ENCODE results near the gene IL17A.

IL17A gene

GRCh38 chr6:52186075-52186474 lies at the start of gene IL17A:
IL17A (plus strand) TSS chr6:52186375; CDS start chr6:52186432, 57 bp downstream.
- Histone ChIP-seq H3K27me3 (ENCODE audit: control insufficient read depth, insufficient read depth, low read length) (peaks cover 3% of the 10 kb centered on the region), H3K9me3 (ENCODE audit: control insufficient read depth, low read length) (no peaks in the 10 kb centered on the region), H3K9ac (ENCODE audit: low read length) (no peak within 1 kb of the TSS), H3K36me3 (ENCODE audit: control insufficient read depth, insufficient read depth, low read length) (no peaks in the 10 kb centered on the region), H3K4me3 (ENCODE audit: low read length) (no peak within 1 kb of the TSS), H3K4me1 (ENCODE audit: control insufficient read depth, insufficient read depth, low read length) (no peaks in the 10 kb centered on the region)

- no peak overlapping the region for H3K9ac ChIP-seq (ENCODE audit: low read length)
- H3K4me1 ChIP-seq (ENCODE audit: control insufficient read depth, insufficient read depth, low read length), result no peaks in the 10 kb centered on the region
- no peaks in the 10 kb centered on the region for H3K36me3 ChIP-seq (ENCODE audit: control insufficient read depth, insufficient read depth, low read length)
- no peaks in the 10 kb centered on the region for H3K9me3 ChIP-seq (ENCODE audit: control insufficient read depth, low read length)
- H3K4me3 ChIP-seq (ENCODE audit: low read length), result no peak overlapping the region
- H3K27me3 ChIP-seq (ENCODE audit: control insufficient read depth, insufficient read depth, low read length), result no peaks in the 10 kb centered on the region
Observed at GRCh38 chr6:52136934-52137467, 49.2 kb upstream of the IL17A start.

- no peak overlapping the region for H3K4me3 ChIP-seq (ENCODE audit: low read length)
- H3K9ac ChIP-seq (ENCODE audit: low read length), result no peak overlapping the region
- no peaks in the 10 kb centered on the region for H3K36me3 ChIP-seq (ENCODE audit: control insufficient read depth, insufficient read depth, low read length)
- no peaks in the 10 kb centered on the region for H3K27me3 ChIP-seq (ENCODE audit: control insufficient read depth, insufficient read depth, low read length)
- no peaks in the 10 kb centered on the region for H3K9me3 ChIP-seq (ENCODE audit: control insufficient read depth, low read length)
- H3K4me1 ChIP-seq (ENCODE audit: control insufficient read depth, insufficient read depth, low read length), result no peaks in the 10 kb centered on the region
Observed at GRCh38 chr6:52138284-52138683, 47.9 kb upstream of the IL17A start.

- Histone ChIP-seq H3K9me3 (ENCODE audit: control insufficient read depth, low read length) (no peaks in the 10 kb centered on the region), H3K4me3 (ENCODE audit: low read length) (no peak overlapping the region), H3K27me3 (ENCODE audit: control insufficient read depth, insufficient read depth, low read length) (peaks cover 4% of the 10 kb centered on the region), H3K9ac (ENCODE audit: low read length) (no peak overlapping the region), H3K36me3 (ENCODE audit: control insufficient read depth, insufficient read depth, low read length) (no peaks in the 10 kb centered on the region), H3K4me1 (ENCODE audit: control insufficient read depth, insufficient read depth, low read length) (no peaks in the 10 kb centered on the region)
Observed at GRCh38 chr6:52139985-52140680, 46.0 kb upstream of the IL17A start.

GRCh38 chr6:52141596-52141995 lies 44.6 kb upstream of the IL17A start:
- H3K4me3 ChIP-seq (ENCODE audit: low read length), result no peak overlapping the region
- no peaks in the 10 kb centered on the region for H3K4me1 ChIP-seq (ENCODE audit: control insufficient read depth, insufficient read depth, low read length)
- H3K9ac ChIP-seq (ENCODE audit: low read length), result no peak overlapping the region
- no peaks in the 10 kb centered on the region for H3K36me3 ChIP-seq (ENCODE audit: control insufficient read depth, insufficient read depth, low read length)
- no peaks in the 10 kb centered on the region for H3K9me3 ChIP-seq (ENCODE audit: control insufficient read depth, low read length)
- peaks cover 4% of the 10 kb centered on the region for H3K27me3 ChIP-seq (ENCODE audit: control insufficient read depth, insufficient read depth, low read length)

- no peaks in the 10 kb centered on the region for H3K36me3 ChIP-seq (ENCODE audit: control insufficient read depth, insufficient read depth, low read length)
- H3K4me3 ChIP-seq (ENCODE audit: low read length), result no peak overlapping the region
- H3K9ac ChIP-seq (ENCODE audit: low read length), result no peak overlapping the region
- H3K9me3 ChIP-seq (ENCODE audit: control insufficient read depth, low read length), result no peaks in the 10 kb centered on the region
- peaks cover 4% of the 10 kb centered on the region for H3K27me3 ChIP-seq (ENCODE audit: control insufficient read depth, insufficient read depth, low read length)
- no peaks in the 10 kb centered on the region for H3K4me1 ChIP-seq (ENCODE audit: control insufficient read depth, insufficient read depth, low read length)
Observed at GRCh38 chr6:52142556-52142955, 43.6 kb upstream of the IL17A start.

- no peaks in the 10 kb centered on the region for H3K36me3 ChIP-seq (ENCODE audit: control insufficient read depth, insufficient read depth, low read length)
- H3K4me3 ChIP-seq (ENCODE audit: low read length), result no peak overlapping the region
- H3K9ac ChIP-seq (ENCODE audit: low read length), result no peak overlapping the region
- no peaks in the 10 kb centered on the region for H3K4me1 ChIP-seq (ENCODE audit: control insufficient read depth, insufficient read depth, low read length)
- H3K27me3 ChIP-seq (ENCODE audit: control insufficient read depth, insufficient read depth, low read length), result peaks cover 4% of the 10 kb centered on the region
- H3K9me3 ChIP-seq (ENCODE audit: control insufficient read depth, low read length), result no peaks in the 10 kb centered on the region
Observed at GRCh38 chr6:52143551-52143950, 42.6 kb upstream of the IL17A start.

- Histone ChIP-seq H3K9me3 (ENCODE audit: control insufficient read depth, low read length) (no peaks in the 10 kb centered on the region), H3K36me3 (ENCODE audit: control insufficient read depth, insufficient read depth, low read length) (no peaks in the 10 kb centered on the region), H3K9ac (ENCODE audit: low read length) (no peak overlapping the region), H3K4me3 (ENCODE audit: low read length) (no peak overlapping the region), H3K4me1 (ENCODE audit: control insufficient read depth, insufficient read depth, low read length) (no peaks in the 10 kb centered on the region), H3K27me3 (ENCODE audit: control insufficient read depth, insufficient read depth, low read length) (peaks cover 4% of the 10 kb centered on the region)
Observed at GRCh38 chr6:52144196-52145076, 41.7 kb upstream of the IL17A start.

GRCh38 chr6:52146851-52147445 lies 39.2 kb upstream of the IL17A start:
- H3K4me3 ChIP-seq (ENCODE audit: low read length), result no peak overlapping the region
- no peaks in the 10 kb centered on the region for H3K4me1 ChIP-seq (ENCODE audit: control insufficient read depth, insufficient read depth, low read length)
- no peaks in the 10 kb centered on the region for H3K36me3 ChIP-seq (ENCODE audit: control insufficient read depth, insufficient read depth, low read length)
- no peak overlapping the region for H3K9ac ChIP-seq (ENCODE audit: low read length)
- H3K9me3 ChIP-seq (ENCODE audit: control insufficient read depth, low read length), result no peaks in the 10 kb centered on the region
- peaks cover 4% of the 10 kb centered on the region for H3K27me3 ChIP-seq (ENCODE audit: control insufficient read depth, insufficient read depth, low read length)

- Histone ChIP-seq H3K27me3 (ENCODE audit: control insufficient read depth, insufficient read depth, low read length) (peaks cover 4% of the 10 kb centered on the region), H3K36me3 (ENCODE audit: control insufficient read depth, insufficient read depth, low read length) (no peaks in the 10 kb centered on the region), H3K9ac (ENCODE audit: low read length) (no peak overlapping the region), H3K9me3 (ENCODE audit: control insufficient read depth, low read length) (no peaks in the 10 kb centered on the region), H3K4me3 (ENCODE audit: low read length) (no peak overlapping the region), H3K4me1 (ENCODE audit: control insufficient read depth, insufficient read depth, low read length) (no peaks in the 10 kb centered on the region)
Observed at GRCh38 chr6:52149076-52149475, 37.1 kb upstream of the IL17A start.

- H3K4me1 ChIP-seq (ENCODE audit: control insufficient read depth, insufficient read depth, low read length), result no peaks in the 10 kb centered on the region
- no peak overlapping the region for H3K4me3 ChIP-seq (ENCODE audit: low read length)
- no peaks in the 10 kb centered on the region for H3K36me3 ChIP-seq (ENCODE audit: control insufficient read depth, insufficient read depth, low read length)
- H3K9me3 ChIP-seq (ENCODE audit: control insufficient read depth, low read length), result no peaks in the 10 kb centered on the region
- no peak overlapping the region for H3K9ac ChIP-seq (ENCODE audit: low read length)
- peaks cover 2% of the 10 kb centered on the region for H3K27me3 ChIP-seq (ENCODE audit: control insufficient read depth, insufficient read depth, low read length)
Observed at GRCh38 chr6:52149949-52150348, 36.2 kb upstream of the IL17A start.

- Histone ChIP-seq H3K4me3 (ENCODE audit: low read length) (no peak overlapping the region), H3K27me3 (ENCODE audit: control insufficient read depth, insufficient read depth, low read length) (no peaks in the 10 kb centered on the region)
Observed at GRCh38 chr6:52152070-52152423, 34.1 kb upstream of the IL17A start.

More at GRCh38 chr6:52152070-52152423, 34.1 kb upstream of the IL17A start:
- Histone ChIP-seq H3K9me3 (ENCODE audit: control insufficient read depth, low read length) (no peaks in the 10 kb centered on the region), H3K36me3 (ENCODE audit: control insufficient read depth, insufficient read depth, low read length) (no peaks in the 10 kb centered on the region), H3K4me1 (ENCODE audit: control insufficient read depth, insufficient read depth, low read length) (no peaks in the 10 kb centered on the region), H3K9ac (ENCODE audit: low read length) (no peak overlapping the region)
